GM12891 (cell line): ENCODE results near the gene NEK6.

Experiments
- POLR2A ChIP-seq: IDR thresholded peaks from 2 replicates; pipeline ENCODE4 v1.6.1; 2011; ENCODE audit warnings: low read depth, low read length, control low read depth
- POLR2AphosphoS5 ChIP-seq: IDR thresholded peaks from 2 replicates; pipeline ENCODE4 v1.6.1; 2011; ENCODE audit warnings: low read depth, low read length, control low read depth
- SPI1 ChIP-seq: IDR thresholded peaks from 2 replicates; pipeline ENCODE4 v1.6.1; 2011; ENCODE audit warnings: low read depth, low read length, control low read depth
- TAF1 ChIP-seq: IDR thresholded peaks from 2 replicates; pipeline ENCODE4 v1.6.1; 2011; ENCODE audit warnings: low read depth, low read length, control low read depth

GRCh38 chr9:124342776-124343485 lies 85.2 kb downstream of the NEK6 start:
- no peak for TF ChIP-seq SPI1
- TF ChIP-seq POLR2AphosphoS5: no peak
- no peak for TF ChIP-seq TAF1
- TF ChIP-seq POLR2A: no peak
